ENCODE data around the gene SPATA2L. TPM values are rescaled to one million over a fixed set of nuclear protein-coding genes. Genes with fewer than 3 reads are reported as not detected.
A peak's percentile ranks its signal among the peaks of the same experiment; 100 is the strongest.

SPATA2L gene
- total and polyA plus RNA-seq, 2 experiments from 2014 or later: 12.3 to 25.2 TPM

DNA sequence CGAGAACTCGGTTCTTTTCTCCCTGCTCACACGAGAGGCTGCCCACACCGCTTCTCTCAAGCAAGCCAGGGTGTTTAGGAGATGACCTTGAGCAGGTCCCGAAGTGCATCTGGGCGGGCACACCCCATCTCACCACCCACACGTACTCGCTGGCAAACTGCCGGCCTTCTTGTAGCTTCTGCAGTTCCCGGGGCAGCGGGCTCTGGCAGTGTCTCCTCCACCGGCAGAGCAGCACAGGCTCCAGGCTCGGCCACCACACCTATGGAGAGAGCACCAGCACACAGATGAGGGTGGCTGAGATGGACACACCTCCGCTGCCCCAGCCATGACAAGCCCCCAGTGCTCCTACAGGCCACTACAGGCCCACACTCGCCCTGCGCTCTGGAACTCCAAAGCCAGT lies 43.3 kb upstream of the SPATA2L start:
- peaks cover 18% of the 10 kb centered on the region for H3K4me1 ChIP-seq (ENCODE audit: low read depth)

DNA sequence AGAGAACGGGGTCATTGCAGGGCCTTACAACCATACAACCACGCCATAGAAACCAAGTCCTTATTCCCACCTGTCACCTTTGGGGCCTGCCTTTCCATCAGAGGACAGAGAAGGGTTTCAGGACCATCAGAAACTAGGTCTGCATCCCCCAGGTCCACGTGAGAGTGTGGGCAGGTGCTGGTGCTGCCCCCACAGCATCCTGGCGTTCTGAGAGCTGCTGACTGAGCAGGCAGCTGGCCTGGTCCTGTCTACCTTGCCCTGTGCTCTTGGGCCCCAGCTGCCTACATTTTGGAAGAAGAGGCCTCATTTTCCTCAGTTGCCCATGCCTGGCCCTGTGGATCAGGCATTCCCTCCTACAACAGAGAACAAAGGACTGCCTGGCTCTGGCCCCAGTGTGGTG lies 41.4 kb upstream of the SPATA2L start:
- TF ChIP-seq, protein P1, sequence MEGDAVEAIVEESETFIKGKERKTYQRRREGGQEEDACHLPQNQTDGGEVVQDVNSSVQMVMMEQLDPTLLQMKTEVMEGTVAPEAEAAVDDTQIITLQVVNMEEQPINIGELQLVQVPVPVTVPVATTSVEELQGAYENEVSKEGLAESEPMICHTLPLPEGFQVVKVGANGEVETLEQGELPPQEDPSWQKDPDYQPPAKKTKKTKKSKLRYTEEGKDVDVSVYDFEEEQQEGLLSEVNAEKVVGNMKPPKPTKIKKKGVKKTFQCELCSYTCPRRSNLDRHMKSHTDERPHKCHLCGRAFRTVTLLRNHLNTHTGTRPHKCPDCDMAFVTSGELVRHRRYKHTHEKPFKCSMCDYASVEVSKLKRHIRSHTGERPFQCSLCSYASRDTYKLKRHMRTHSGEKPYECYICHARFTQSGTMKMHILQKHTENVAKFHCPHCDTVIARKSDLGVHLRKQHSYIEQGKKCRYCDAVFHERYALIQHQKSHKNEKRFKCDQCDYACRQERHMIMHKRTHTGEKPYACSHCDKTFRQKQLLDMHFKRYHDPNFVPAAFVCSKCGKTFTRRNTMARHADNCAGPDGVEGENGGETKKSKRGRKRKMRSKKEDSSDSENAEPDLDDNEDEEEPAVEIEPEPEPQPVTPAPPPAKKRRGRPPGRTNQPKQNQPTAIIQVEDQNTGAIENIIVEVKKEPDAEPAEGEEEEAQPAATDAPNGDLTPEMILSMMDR (IDR thresholded peaks at IDR 0.05; ENCODE audit: low read depth, low read length): no peak
- H3K4me1 ChIP-seq (ENCODE audit: low read depth): peaks cover 18% of the 10 kb centered on the region
- no peaks in the 10 kb centered on the region for H3K27me3 ChIP-seq
- H3K9me3 ChIP-seq (ENCODE audit: low read depth): no peaks in the 10 kb centered on the region
- no peak overlapping the region for H3K4me3 ChIP-seq
- H3K27ac ChIP-seq: peak overlapping the region; percentile 61
- DNase-seq (ENCODE audit: low read depth in 1 of 2, low spot score in 1 of 2): no peak
- H3K36me3 ChIP-seq: peaks cover 23% of the 10 kb centered on the region

More for the DNA sequence above, 43.3 kb upstream of the SPATA2L start:
- no peak overlapping the region for H3K27ac ChIP-seq
- H3K36me3 ChIP-seq: peaks cover 6% of the 10 kb centered on the region
- H3K9me3 ChIP-seq (ENCODE audit: low read depth): no peaks in the 10 kb centered on the region
- H3K27me3 ChIP-seq: no peaks in the 10 kb centered on the region
- TF ChIP-seq, protein P1 (IDR thresholded peaks at IDR 0.05; ENCODE audit: low read depth, low read length): no peak
- no peak overlapping the region for H3K4me3 ChIP-seq
- no peak for DNase-seq (ENCODE audit: low read depth in 1 of 2, low spot score in 1 of 2)

DNA sequence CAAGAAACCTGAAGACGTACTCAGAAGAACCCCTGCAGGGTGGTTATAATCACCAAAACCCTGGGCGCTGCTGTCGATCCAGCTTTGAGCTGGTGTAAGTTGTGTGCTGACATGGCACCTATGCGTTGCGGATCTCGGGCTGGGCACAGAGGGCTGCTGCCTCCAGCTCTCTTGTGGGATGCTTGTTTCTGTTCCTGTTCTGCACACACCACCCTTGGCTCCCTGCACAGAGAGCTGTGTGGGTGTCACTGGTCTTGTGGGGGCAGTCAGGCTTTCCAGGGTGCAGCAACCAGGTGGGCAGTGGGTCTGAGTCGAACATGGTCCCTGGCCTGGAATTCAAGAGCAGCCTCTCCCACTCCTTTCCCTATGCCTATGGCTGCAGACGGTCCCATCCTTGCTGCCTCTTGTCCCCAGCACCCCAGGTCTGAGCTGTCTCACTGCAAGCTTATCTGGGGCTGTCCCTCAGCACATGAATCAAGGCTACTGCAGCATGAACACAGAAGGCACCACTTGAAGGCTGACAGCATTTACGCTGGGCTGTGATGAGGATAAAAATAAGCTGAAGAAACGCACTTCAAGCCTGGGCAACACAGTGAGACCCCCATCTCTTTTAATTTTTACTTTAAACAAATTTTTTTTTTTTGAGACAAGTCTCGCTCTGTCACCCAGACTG lies 40.0 kb upstream of the SPATA2L start:
- Histone ChIP-seq H3K36me3 (peaks cover 31% of the 10 kb centered on the region), H3K27ac (peak overlapping the region; percentile 61), H3K9me3 (ENCODE audit: low read depth) (no peaks in the 10 kb centered on the region), H3K4me1 (ENCODE audit: low read depth) (peaks cover 18% of the 10 kb centered on the region), H3K27me3 (no peaks in the 10 kb centered on the region), H3K4me3 (no peak overlapping the region)
- peak in 1 of 2 donors; percentile 65 for DNase-seq (ENCODE audit: low read depth in 1 of 2, low spot score in 1 of 2)
- TF ChIP-seq, protein P1 (IDR thresholded peaks at IDR 0.05; ENCODE audit: low read depth, low read length): no peak

DNA sequence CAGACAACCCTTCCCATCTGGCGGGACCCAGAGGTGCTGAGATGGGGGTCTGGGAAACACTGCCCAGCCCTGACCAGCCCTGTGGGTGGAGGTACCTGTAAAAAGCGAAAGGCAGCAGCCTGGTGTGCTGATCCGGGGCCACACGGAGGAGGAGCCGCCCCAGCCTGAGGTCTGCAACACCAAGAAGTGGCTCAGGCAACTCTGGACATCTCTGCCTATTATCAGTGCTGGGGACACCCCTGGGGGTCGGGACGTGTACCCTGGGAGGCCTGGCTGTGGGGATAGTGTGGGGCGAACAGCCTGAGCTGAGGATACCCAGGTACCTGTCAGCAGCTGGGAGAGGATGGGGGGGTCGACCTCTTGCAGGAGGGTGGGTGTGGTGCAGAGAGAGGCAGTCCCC lies 37.9 kb upstream of the SPATA2L start:
- TF ChIP-seq, protein P1 (IDR thresholded peaks at IDR 0.05; ENCODE audit: low read depth, low read length): no peak
- H3K27me3 ChIP-seq: no peaks in the 10 kb centered on the region
- H3K4me1 ChIP-seq (ENCODE audit: low read depth): peaks cover 18% of the 10 kb centered on the region
- peaks cover 40% of the 10 kb centered on the region for H3K36me3 ChIP-seq
- no peak for DNase-seq (ENCODE audit: low read depth in 1 of 2, low spot score in 1 of 2)
- peak overlapping the region; percentile 61 for H3K27ac ChIP-seq
- no peak overlapping the region for H3K4me3 ChIP-seq
- no peaks in the 10 kb centered on the region for H3K9me3 ChIP-seq (ENCODE audit: low read depth)

DNA sequence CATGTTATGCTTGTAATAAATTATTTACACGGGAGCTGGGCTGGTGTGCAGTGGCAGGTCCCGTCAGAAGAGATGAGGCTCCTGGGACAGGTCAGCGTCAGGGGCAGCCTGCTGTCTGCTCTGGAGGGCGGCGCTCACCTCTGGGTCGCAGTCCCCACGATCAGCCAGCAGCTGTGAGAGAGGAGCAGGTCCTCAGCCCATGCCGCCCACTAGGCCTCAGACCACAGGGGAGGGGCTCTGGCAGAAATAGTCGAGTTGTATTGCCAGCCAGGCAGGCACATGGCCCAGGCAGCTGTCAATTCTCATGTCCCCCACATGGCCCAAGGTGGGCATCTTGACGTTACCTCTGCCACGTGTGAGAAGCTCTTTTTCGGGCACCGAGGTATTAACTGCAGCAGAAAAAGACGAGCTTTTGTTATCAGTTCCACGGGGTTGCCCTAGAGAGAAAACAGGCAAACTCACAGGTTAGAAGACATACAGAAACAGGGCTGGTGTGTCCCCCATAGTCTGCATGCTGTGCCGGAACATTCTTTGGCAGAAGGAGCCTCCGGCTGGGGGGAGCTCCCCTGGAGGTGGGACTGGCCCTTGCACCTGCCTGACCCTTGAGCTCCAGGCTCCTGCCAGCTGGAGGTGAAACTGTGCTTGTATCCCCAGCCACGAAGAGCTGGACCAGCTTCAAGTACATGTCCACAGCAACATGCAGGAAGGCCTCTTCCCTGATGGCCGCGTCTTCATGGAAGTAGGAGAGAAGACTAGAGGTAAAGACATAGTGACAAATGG lies 37.2 kb upstream of the SPATA2L start:
- Histone ChIP-seq H3K27me3 (no peaks in the 10 kb centered on the region), H3K27ac (peak overlapping the region; percentile 61), H3K4me3 (no peak overlapping the region), H3K9me3 (ENCODE audit: low read depth) (no peaks in the 10 kb centered on the region), H3K4me1 (ENCODE audit: low read depth) (peaks cover 18% of the 10 kb centered on the region), H3K36me3 (peaks cover 45% of the 10 kb centered on the region)
- DNase-seq (ENCODE audit: low read depth in 1 of 2, low spot score in 1 of 2): no peak
- TF ChIP-seq, protein P1 (IDR thresholded peaks at IDR 0.05; ENCODE audit: low read depth, low read length): no peak

Data from cardiac muscle cell (in vitro differentiated cells and primary cell).